22Rv1 (cell line): ENCODE measurements around the gene SFXN5.

Experiments
- CTCF ChIP-seq: fragments of 450-650 bp; IDR thresholded peaks from 2 replicates; pipeline ENCODE4 v1.5.1; 2017; ENCODE audit warnings: mild to moderate bottlenecking
- ZFX ChIP-seq: fragments of 450-650 bp; IDR thresholded peaks from 2 replicates; pipeline ENCODE4 v1.6.1; 2017; ENCODE audit warnings: antibody characterized with exemption, borderline replicate concordance

GRCh38 chr2:73035899-73036711 is 35.4 kb downstream of the SFXN5 start:
- TF ChIP-seq CTCF, result no peak
- TF ChIP-seq ZFX, result no peak
